ENCODE data around the gene MARCHF3. TPM values are rescaled to one million over a fixed set of nuclear protein-coding genes. Genes with fewer than 3 reads are reported as not detected.

MARCHF3 gene
- total and polyA plus RNA-seq, 2 of the 13 experiments (the other 11 are each of a cell fraction or from before 2014, with no cell fraction given): 4.8 to 11.9 TPM

DNA sequence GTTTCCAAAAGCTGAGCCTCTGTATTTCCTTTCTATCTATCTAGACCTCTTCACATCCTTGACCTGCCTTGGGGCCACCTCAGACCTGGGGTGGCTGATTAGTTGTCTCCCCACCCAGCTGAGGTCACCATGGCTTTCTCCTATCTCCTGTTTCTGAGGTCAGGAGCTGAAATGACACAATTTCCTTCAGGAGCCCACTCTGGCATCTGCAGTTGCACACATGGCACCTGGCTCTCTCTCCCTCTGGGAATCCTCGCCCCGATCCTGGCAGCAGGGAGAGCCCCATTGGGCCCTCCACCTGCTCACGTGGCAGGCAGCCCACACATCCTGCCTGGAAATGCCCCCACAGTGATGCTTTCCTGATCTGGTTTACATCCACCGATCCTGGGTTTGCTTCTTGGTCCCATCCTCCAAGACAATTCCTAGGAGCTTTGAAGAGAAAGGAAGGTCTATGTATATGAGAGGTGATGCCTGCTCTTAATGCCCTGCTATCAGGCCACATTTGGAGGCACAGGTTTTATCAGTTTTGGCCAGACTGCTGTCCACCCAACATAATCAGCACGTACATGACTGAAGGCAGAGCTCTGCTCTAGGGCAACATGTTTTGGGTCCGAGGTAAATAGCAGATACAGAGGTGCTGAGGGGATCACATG, 53.7 kb downstream of the MARCHF3 start:
- H3K79me2 ChIP-seq (ENCODE audit: insufficient read depth, low read length): no peaks in the 10 kb centered on the region
- no peaks in the 10 kb centered on the region for H3K27me3 ChIP-seq (ENCODE audit: control insufficient read depth in 1 of 2, insufficient read depth in 2 of 2, low read length in 2 of 2)
- ATAC-seq (no peak), FAIRE-seq (no peak), DNase-seq (ENCODE audit: low spot score) (no peak)
- H3K9me3 ChIP-seq (ENCODE audit: low read length): no peaks in the 10 kb centered on the region
- no peak overlapping the region for H3K27ac ChIP-seq (ENCODE audit: extremely low read length, insufficient read depth, low read length)
- H3K4me3 ChIP-seq (replicated peaks in 1 of 3; ENCODE audit: insufficient read depth in 1 of 3, low read depth in 2 of 3, low read length in 3 of 3): no peak overlapping the region
- H3K9ac ChIP-seq (ENCODE audit: insufficient read depth, low read depth, low read length): no peak overlapping the region
- intact Hi-C loops (cut with micrococcal nuclease; ENCODE audit: unreplicated experiment): no loop called here
- H3K4me1 ChIP-seq (ENCODE audit: insufficient read depth, low read length): peaks cover 19% of the 10 kb centered on the region
- H3K4me2 ChIP-seq (ENCODE audit: low read depth, low read length): no peak overlapping the region
- no peaks in the 10 kb centered on the region for H4K20me1 ChIP-seq (ENCODE audit: insufficient read depth, low read length)
- no TSS peak for BruUV-seq (replicated peaks)
- ChIA-PET CTCF (ENCODE audit: low intra/inter-chr PET ratio, low total read pairs) (no interaction called here), POLR2A (no interaction called here)
- WGBS (ENCODE audit: low lambda C conversion rate): 100% methylated on average over 2 of the region's 6 CpGs
- in situ Hi-C loops (cut with HindIII; ENCODE audit: extremely low pct_ligation_motif_present, low pct_unique_long_range_greater_than_20kb): no loop called here
- H2AFZ ChIP-seq (ENCODE audit: low read length): no peak overlapping the region
- H3K36me3 ChIP-seq (replicated peaks in 1 of 2; ENCODE audit: control insufficient read depth in 1 of 2, insufficient read depth in 2 of 2, low read length in 2 of 2): no peaks in the 10 kb centered on the region
- TF ChIP-seq ZBTB21 (CRISPR knock-in tag; IDR thresholded peaks at IDR 0.05): no peak
- TF ChIP-seq, protein P1, sequence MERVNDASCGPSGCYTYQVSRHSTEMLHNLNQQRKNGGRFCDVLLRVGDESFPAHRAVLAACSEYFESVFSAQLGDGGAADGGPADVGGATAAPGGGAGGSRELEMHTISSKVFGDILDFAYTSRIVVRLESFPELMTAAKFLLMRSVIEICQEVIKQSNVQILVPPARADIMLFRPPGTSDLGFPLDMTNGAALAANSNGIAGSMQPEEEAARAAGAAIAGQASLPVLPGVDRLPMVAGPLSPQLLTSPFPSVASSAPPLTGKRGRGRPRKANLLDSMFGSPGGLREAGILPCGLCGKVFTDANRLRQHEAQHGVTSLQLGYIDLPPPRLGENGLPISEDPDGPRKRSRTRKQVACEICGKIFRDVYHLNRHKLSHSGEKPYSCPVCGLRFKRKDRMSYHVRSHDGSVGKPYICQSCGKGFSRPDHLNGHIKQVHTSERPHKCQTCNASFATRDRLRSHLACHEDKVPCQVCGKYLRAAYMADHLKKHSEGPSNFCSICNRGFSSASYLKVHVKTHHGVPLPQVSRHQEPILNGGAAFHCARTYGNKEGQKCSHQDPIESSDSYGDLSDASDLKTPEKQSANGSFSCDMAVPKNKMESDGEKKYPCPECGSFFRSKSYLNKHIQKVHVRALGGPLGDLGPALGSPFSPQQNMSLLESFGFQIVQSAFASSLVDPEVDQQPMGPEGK (CRISPR knock-in tag; IDR thresholded peaks at IDR 0.05): no peak
- TF ChIP-seq, protein P2, sequence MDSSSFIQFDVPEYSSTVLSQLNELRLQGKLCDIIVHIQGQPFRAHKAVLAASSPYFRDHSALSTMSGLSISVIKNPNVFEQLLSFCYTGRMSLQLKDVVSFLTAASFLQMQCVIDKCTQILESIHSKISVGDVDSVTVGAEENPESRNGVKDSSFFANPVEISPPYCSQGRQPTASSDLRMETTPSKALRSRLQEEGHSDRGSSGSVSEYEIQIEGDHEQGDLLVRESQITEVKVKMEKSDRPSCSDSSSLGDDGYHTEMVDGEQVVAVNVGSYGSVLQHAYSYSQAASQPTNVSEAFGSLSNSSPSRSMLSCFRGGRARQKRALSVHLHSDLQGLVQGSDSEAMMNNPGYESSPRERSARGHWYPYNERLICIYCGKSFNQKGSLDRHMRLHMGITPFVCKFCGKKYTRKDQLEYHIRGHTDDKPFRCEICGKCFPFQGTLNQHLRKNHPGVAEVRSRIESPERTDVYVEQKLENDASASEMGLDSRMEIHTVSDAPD (CRISPR knock-in tag; IDR thresholded peaks at IDR 0.05): no peak
- no peak for TF ChIP-seq ATF7 (IDR thresholded peaks at IDR 0.05)
- TF ChIP-seq ATF7 (CRISPR knock-in tag; IDR thresholded peaks at IDR 0.05): no peak
- TF ChIP-seq KAT8 (CRISPR knock-in tag; IDR thresholded peaks at IDR 0.05): no peak
- no peak for TF ChIP-seq AGO2 (optimal IDR thresholded peaks at IDR 0.05; ENCODE audit: low read depth, low read length)
- TF ChIP-seq, protein P3, sequence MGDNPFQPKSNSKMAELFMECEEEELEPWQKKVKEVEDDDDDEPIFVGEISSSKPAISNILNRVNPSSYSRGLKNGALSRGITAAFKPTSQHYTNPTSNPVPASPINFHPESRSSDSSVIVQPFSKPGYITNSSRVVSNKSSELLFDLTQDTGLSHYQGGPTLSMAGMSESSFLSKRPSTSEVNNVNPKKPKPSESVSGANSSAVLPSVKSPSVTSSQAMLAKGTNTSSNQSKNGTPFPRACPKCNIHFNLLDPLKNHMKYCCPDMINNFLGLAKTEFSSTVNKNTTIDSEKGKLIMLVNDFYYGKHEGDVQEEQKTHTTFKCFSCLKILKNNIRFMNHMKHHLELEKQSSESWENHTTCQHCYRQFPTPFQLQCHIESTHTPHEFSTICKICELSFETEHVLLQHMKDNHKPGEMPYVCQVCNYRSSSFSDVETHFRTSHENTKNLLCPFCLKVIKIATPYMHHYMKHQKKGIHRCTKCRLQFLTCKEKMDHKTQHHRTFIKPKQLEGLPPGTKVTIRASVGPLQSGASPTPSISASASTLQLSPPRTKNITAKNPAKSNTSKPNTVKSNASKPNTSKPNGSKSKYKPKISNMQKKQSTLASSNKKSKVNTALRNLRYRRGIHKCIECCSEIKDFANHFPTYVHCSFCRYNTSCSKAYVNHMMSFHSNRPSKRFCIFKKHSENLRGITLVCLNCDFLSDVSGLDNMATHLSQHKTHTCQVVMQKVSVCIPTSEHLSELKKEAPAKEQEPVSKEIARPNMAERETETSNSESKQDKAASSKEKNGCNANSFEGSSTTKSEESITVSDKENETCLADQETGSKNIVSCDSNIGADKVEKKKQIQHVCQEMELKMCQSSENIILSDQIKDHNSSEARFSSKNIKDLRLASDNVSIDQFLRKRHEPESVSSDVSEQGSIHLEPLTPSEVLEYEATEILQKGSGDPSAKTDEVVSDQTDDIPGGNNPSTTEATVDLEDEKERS (CRISPR knock-in tag; IDR thresholded peaks at IDR 0.05): no peak
- TF ChIP-seq MAFF (IDR thresholded peaks at IDR 0.05; ENCODE audit: low read depth, low read length): no peak
- TF ChIP-seq ZSCAN12 (CRISPR knock-in tag; IDR thresholded peaks at IDR 0.05): no peak
- TF ChIP-seq ZNF24 (IDR thresholded peaks at IDR 0.05): no peak
- no peak for TF ChIP-seq TCF12 (IDR thresholded peaks at IDR 0.05)
- TF ChIP-seq TCF12 (CRISPR knock-in tag; IDR thresholded peaks at IDR 0.05): no peak
- TF ChIP-seq ZNF652 (CRISPR knock-in tag; IDR thresholded peaks at IDR 0.05; ENCODE audit: borderline replicate concordance, low read depth): no peak
- no peak for TF ChIP-seq PITX1 (CRISPR knock-in tag; IDR thresholded peaks at IDR 0.05)
- TF ChIP-seq, protein P4, sequence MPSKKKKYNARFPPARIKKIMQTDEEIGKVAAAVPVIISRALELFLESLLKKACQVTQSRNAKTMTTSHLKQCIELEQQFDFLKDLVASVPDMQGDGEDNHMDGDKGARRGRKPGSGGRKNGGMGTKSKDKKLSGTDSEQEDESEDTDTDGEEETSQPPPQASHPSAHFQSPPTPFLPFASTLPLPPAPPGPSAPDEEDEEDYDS (CRISPR knock-in tag; IDR thresholded peaks at IDR 0.05): no peak
- TF ChIP-seq, protein P5, sequence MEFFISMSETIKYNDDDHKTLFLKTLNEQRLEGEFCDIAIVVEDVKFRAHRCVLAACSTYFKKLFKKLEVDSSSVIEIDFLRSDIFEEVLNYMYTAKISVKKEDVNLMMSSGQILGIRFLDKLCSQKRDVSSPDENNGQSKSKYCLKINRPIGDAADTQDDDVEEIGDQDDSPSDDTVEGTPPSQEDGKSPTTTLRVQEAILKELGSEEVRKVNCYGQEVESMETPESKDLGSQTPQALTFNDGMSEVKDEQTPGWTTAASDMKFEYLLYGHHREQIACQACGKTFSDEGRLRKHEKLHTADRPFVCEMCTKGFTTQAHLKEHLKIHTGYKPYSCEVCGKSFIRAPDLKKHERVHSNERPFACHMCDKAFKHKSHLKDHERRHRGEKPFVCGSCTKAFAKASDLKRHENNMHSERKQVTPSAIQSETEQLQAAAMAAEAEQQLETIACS (CRISPR knock-in tag; IDR thresholded peaks at IDR 0.05): no peak
- TF ChIP-seq HNRNPUL1 (IDR thresholded peaks at IDR 0.05; ENCODE audit: low read depth, low read length): no peak
- no peak for TF ChIP-seq GABPB1 (CRISPR knock-in tag; IDR thresholded peaks at IDR 0.05)
